Measurements from ENCODE around the gene NTN4. TPM values are rescaled to one million over a fixed set of nuclear protein-coding genes. Genes with fewer than 3 reads are reported as not detected.
"Not testable (repeated sequence)": the region's sequence is repeated elsewhere in the genome, so short reads cannot be mapped to it uniquely, and the experiment has no call there.

The NTN4 gene
- total RNA-seq, 1 donor from 2014 or later: 81.5 TPM

GRCh38 chr12:95687937-95688336 is 102.6 kb downstream of the NTN4 start:
- DNase-seq (no peak), ATAC-seq (ENCODE audit: poor library complexity) (no peak)
- intact Hi-C loops (cut with DNase I): no loop called here

DNA sequence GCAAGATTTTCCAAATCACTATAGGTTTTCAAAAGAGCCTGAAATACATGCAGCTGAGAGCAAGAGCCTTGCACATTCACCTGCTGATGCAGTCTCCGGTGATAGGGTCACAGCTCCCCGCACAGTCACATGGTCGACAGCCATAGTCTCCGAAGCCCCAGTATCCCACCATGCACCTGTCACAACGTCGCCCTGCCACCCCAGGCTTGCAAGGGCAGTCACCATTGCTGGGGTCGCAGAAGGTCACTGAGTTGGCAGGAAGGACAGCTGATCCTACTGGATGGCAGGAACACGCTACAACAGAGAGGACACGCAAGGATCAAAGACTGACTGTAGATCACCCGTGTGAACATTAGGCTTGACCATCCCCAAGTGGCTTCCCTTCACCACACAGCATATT is 107.1 kb downstream of the NTN4 start:
- ATAC-seq (ENCODE audit: poor library complexity) (peak; percentile 35), DNase-seq (no peak)
- intact Hi-C loops (cut with DNase I): no loop called here

- intact Hi-C loops (cut with DNase I): no loop called here
- ATAC-seq (ENCODE audit: poor library complexity) (no peak), DNase-seq (no peak)
Measured at GRCh38 chr12:95681210-95681765, 109.3 kb downstream of the NTN4 start.

GRCh38 chr12:95678684-95679083 is 111.9 kb downstream of the NTN4 start:
- no peak for ATAC-seq (ENCODE audit: poor library complexity)
- intact Hi-C loops (cut with DNase I): no loop called here

DNA sequence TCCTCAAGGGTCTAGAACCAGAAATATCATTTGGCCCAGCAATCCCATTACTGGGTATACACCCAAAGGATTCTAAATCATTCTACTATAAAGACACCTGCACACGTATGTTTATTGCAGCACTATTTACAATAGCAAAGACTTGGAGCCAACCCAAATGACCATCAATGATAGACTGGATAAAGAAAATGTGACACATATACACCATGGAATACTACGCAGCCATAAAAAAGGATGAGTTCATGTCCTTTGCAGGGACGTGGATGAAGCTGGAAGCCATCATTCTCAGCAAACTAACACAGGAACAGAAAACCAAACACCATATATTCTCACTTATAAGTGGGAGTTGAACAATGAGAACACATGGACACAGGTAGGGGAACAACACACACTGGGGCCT is 112.8 kb downstream of the NTN4 start:
- DNase-seq; intact Hi-C loops (cut with DNase I); ATAC-seq (ENCODE audit: poor library complexity): not testable (repeated sequence)

More at GRCh38 chr12:95678684-95679083, 111.9 kb downstream of the NTN4 start:
- no peak for DNase-seq

DNA sequence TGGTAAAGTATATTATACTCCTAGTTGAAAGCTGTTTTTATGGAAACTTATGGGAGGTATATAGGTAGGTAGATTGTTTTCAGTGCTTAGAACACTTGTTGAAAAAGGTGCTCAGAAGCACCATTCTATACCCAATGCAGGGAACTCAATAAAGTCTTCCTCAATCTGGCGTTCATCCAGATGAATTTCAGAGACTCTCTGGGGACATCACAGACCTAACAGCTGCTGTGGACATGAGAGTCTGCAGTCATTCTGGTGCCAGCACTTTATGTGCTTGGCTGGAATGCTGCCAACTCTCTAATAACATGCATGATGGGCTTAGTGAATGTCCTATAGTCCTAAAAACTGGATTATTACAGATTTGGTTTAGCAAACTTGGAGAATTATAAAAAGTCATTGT is 115.9 kb downstream of the NTN4 start:
- DNase-seq (no peak), ATAC-seq (ENCODE audit: poor library complexity) (peak; percentile 70)
- intact Hi-C loops (cut with DNase I): no loop called here

GRCh38 chr12:95674163-95674562 is 116.4 kb downstream of the NTN4 start:
- intact Hi-C loops (cut with DNase I): no loop called here
- ATAC-seq (ENCODE audit: poor library complexity): no peak
- no peak for DNase-seq

DNA sequence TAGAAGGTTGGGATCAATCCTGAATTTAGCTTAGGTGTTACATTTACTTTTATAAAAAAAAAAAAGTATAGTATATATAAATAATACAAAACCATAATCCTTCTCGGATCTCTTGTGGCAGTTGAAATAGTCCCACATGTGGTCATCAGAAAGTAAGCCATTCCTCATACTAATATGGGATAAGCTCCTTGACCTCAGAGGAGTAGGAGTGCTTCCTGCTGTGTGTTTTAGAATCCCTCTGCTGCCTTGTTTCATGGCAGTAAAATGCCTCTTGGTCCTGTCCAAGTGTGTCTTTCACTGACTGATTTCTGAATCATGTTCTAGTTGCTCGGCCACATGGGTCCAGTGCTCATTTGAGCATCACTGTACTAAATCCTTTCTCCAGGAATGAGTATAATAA is 117.0 kb downstream of the NTN4 start:
- intact Hi-C loops (cut with DNase I): no loop called here
- DNase-seq: no peak
- ATAC-seq (ENCODE audit: poor library complexity): no peak

DNA sequence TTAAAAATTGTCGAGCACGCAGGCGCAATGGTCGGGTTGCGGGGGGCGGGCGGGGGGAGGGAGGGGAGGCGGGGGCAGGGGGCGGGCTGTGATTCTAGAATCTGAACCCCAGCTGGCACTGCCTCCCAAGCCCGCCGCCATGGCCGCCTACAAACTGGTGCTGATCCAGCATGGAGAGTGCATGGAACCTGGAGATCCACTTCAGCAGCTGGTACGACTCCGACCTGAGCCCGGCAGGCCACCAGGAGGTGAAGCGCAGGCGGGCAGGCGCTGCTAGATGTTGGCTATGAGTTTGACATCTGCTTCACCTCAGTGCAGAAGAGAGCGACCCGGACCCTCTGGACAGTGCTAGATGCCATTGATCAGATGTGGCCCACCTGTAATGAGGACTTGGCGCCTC is 118.4 kb downstream of the NTN4 start:
- no peak for DNase-seq
- intact Hi-C loops (cut with DNase I): no loop called here
- ATAC-seq (ENCODE audit: poor library complexity): no peak

DNA sequence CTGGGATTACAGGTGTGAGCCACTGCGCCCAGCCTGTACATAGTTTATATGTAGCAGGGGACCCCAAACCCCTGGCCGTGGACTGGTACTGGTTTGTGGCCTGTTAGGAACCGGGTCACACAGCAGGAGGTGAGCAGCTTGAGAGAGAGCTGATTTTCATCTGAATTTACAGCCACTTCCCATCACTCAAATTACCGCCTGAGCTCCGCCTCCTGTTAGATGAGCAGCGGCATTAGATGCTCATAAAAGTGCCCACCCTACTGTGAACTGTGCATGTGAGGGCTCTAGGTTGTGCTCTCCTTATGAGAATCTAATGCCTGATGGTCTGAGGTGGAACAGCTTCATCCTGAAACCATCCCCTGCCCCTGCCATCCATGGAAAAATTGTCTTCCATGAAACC is 119.3 kb downstream of the NTN4 start:
- DNase-seq (no peak), ATAC-seq (ENCODE audit: poor library complexity) (no peak)
- intact Hi-C loops (cut with DNase I): no loop called here

- ATAC-seq (ENCODE audit: poor library complexity): no peak
- intact Hi-C loops (cut with DNase I): no loop called here
- no peak for DNase-seq
Measured at GRCh38 chr12:95663525-95663924, 127.0 kb downstream of the NTN4 start.

GRCh38 chr12:95661360-95661759 is 129.2 kb downstream of the NTN4 start:
- ATAC-seq (ENCODE audit: poor library complexity) (no peak), DNase-seq (no peak)
- intact Hi-C loops (cut with DNase I): no loop called here

DNA sequence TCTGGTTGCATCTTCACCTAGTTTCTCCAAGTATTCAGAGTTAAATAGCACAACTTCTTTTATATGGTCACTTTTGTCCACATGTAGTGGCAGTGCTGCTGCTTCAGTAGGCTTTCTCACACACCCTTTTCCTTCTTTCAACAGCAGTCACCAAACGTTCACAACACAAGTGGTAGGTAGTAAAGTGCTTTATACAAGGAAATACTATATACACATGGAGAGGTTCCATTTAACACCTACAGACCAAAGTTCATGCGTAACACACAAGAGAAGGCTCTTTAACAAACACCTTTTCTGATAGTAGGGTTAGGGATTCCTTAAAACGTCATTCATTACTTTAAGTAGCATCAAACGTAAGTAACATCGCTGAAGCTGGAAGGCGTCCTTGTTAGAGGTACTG is 132.2 kb downstream of the NTN4 start:
- ATAC-seq (ENCODE audit: poor library complexity) (no peak), DNase-seq (no peak)
- intact Hi-C loops (cut with DNase I): no loop called here

DNA sequence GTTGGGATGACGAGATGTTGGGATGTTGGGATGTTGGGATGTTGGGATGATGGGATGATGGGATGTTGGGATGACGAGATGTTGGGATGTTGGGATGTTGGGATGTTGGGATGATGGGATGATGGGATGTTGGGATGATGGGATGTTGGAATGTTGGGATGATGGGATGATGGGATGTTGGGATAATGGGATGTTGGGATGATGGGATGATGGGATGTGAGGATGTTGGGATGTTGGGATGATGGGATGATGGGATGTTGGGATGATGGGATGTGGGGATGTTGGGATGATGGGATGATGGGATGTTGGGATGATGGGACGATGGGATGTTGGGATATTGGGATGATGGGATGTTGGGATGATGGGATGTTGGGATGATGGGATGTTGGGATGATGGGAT is 135.9 kb downstream of the NTN4 start:
- intact Hi-C loops (cut with DNase I); ATAC-seq (ENCODE audit: poor library complexity); DNase-seq: not testable (repeated sequence)

- DNase-seq: no peak
- peak; percentile 76 for ATAC-seq (ENCODE audit: poor library complexity)
- intact Hi-C loops (cut with DNase I): no loop called here
Measured at GRCh38 chr12:95653771-95654546, 136.6 kb downstream of the NTN4 start.

DNA sequence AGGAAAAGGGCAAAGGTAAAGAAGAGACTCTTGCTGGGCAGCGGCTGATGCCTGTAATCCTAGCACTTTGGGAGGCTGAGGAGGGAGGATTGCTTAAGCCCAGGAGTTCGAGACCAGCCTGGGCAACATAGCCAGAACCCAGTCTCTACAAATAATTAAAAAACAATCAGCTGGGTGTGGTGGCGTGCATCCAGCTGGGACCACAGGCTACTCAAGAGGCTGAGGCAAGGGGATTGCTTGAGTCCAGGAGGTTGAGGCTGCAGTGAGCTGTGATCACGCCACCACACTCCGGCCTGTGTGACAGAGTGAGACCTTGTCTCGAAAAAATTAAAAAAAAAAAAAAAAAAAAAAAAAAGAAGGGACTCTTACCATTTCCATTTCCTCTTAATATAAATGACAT is 138.9 kb downstream of the NTN4 start:
- intact Hi-C loops (cut with DNase I): no loop called here
- DNase-seq (no peak), ATAC-seq (ENCODE audit: poor library complexity) (no peak)

DNA sequence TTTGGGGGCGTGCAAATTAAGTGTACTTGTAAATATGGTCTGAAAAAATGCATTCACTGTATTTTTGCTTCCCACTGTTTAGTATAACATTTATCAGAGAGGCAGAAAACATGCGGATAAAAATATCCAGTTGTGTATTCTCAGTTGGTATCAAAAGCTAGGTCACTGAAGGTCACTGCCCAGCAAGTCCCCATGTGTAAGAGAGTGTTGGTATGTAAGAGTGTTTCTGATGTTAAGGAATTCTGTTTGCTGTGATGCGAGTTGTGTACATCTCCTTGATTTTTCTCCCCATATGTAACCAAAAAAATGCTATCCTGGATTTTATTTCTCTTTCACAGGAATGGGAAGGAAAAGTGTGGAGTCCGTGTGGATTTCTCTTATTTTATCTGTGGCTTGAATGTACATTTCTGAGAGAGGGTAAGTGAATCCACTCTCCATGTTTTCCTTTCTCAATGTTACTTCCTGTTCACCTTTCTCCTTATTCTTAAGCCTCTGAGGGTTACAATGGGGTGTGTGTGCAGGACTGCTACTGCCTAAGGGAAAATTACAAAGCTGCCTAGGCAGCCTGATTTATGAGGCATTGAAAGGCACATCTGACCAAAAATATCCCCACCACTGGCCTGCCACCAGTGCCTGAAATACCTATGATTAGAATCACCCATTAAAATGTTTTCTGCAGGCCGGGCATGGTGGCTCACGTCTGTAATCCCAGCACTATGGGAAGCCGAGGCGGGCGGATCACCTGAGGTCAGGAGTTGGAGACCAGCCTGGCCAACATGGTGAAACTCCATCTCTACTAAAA is 141.4 kb downstream of the NTN4 start:
- intact Hi-C loops (cut with DNase I): no loop called here
- ATAC-seq (ENCODE audit: poor library complexity) (peak; percentile 74), DNase-seq (no peak)

- DNase-seq (no peak), ATAC-seq (ENCODE audit: poor library complexity) (no peak)
- intact Hi-C loops (cut with DNase I): no loop called here
Measured at GRCh38 chr12:95646781-95647190, 143.8 kb downstream of the NTN4 start.

- intact Hi-C loops (cut with DNase I): no loop called here
- DNase-seq (no peak), ATAC-seq (ENCODE audit: poor library complexity) (no peak)
Measured at GRCh38 chr12:95643256-95643655, 147.3 kb downstream of the NTN4 start.

- no peak for ATAC-seq (ENCODE audit: poor library complexity)
- intact Hi-C loops (cut with DNase I): no loop called here
- DNase-seq: no peak
Measured at GRCh38 chr12:95642583-95642982, 148.0 kb downstream of the NTN4 start.

Measured in Right ventricle myocardium superior (tissue), 1 donor.